Upper lobe of left lung (tissue), 6 donors: Measurements from ENCODE around the gene PON3. TPM values are rescaled to one million over a fixed set of nuclear protein-coding genes. Genes with fewer than 3 reads are reported as not detected.
A peak's percentile ranks its signal among the peaks of the same experiment; 100 is the strongest.

ENCODE experiments used
- ATAC-seq, 2 donors: fragments of 200-7000 bp; cut with Tn5 transposase; one replicate each; pipeline ENCODE4 v1.9.1; 2022; ENCODE audit warnings: mild to moderate bottlenecking in 2 of 2, moderate library complexity in 2 of 2; ENCODE audit not compliant: low FRiP score in 2 of 2
- DNase-seq, 2 donors: peaks; one replicate each; pipeline ENCODE4 v3.0.0-alpha.2; 2019 to 2020
- H3K27ac ChIP-seq, 4 donors: fragments of 200-600 bp; sonication (generic); one replicate each; pipeline ENCODE4 v1.5.1; 2016 to 2019
- H3K27me3 ChIP-seq, 4 donors: fragments of 200-600 bp; sonication (generic); one replicate each; pipeline ENCODE4 v1.5.1; 2017 to 2019
- H3K36me3 ChIP-seq, 4 donors: fragments of 200-600 bp; sonication (generic); one replicate each; pipeline ENCODE4 v1.5.1; 2016 to 2019
- H3K4me1 ChIP-seq, 4 donors: fragments of 200-600 bp; sonication (generic); one replicate each; pipeline ENCODE4 v1.5.1; 2018 to 2019
- H3K4me3 ChIP-seq, 4 donors: fragments of 200-600 bp; sonication (generic); one replicate each; pipeline ENCODE4 v1.5.1; 2017 to 2019; ENCODE audit warnings: mild to moderate bottlenecking in 2 of 4, moderate library complexity in 1 of 4
- H3K9me3 ChIP-seq, 4 donors: fragments of 200-600 bp; sonication (generic); one replicate each; pipeline ENCODE4 v1.5.1; 2018 to 2019
- EP300 ChIP-seq, 4 donors: sonication (generic); formaldehyde crosslinking; IDR thresholded peaks; one replicate each; pipeline ENCODE4 v1.5.1; 2017; ENCODE audit warnings: antibody characterized with exemption in 4 of 4, control low read depth in 2 of 4
- POLR2A ChIP-seq, 4 donors: fragments of 450-650 bp; IDR thresholded peaks; one replicate each; pipeline ENCODE4 v1.5.1; 2016 to 2017; ENCODE audit warnings: antibody characterized with exemption in 4 of 4, mild to moderate bottlenecking in 2 of 4
- POLR2AphosphoS5 ChIP-seq, 2 donors: sonication (generic); formaldehyde crosslinking; IDR thresholded peaks; one replicate each; pipeline ENCODE4 v1.5.1; 2017; ENCODE audit warnings: antibody characterized with exemption in 2 of 2
- WGBS, 2 donors: methylation state at CpG; one replicate each; pipeline ENCODE4 v1.1.5; 2017 to 2018; 5-methylcytosine and 5-hydroxymethylcytosine counted together
- total RNA-seq, 6 donors: library from RNA; depleted of rRNA in 4 of 6; stranded (reverse); fragments of >200 nt in 4 of 6; gene quantifications; one replicate each; pipeline versions ENCODE4 v1.1.0 to v1.2.1, GENCODE V29; 2016 to 2021
- TF ChIP-seq, protein P1 (sequence below), 6 experiments: fragments of 450-650 bp in 4 of 6; fragments of 200-600 bp in 2 of 6; sonication (generic) in 2 of 6; IDR thresholded peaks; one replicate each; pipeline ENCODE4 v1.5.1; 2016 to 2019; ENCODE audit warnings: antibody characterized with exemption in 6 of 6
- donor health status: DM: no; HTN: no; CAD: no; lungs with moderate emphysema.
- donor health status: DM: no; HTN: yes; CAD: no; lungs with severe emphysema.

The PON3 gene
- total RNA-seq: 10 to 100 TPM; 10.4 to 67.2 (median 23.2) TPM

DNA sequence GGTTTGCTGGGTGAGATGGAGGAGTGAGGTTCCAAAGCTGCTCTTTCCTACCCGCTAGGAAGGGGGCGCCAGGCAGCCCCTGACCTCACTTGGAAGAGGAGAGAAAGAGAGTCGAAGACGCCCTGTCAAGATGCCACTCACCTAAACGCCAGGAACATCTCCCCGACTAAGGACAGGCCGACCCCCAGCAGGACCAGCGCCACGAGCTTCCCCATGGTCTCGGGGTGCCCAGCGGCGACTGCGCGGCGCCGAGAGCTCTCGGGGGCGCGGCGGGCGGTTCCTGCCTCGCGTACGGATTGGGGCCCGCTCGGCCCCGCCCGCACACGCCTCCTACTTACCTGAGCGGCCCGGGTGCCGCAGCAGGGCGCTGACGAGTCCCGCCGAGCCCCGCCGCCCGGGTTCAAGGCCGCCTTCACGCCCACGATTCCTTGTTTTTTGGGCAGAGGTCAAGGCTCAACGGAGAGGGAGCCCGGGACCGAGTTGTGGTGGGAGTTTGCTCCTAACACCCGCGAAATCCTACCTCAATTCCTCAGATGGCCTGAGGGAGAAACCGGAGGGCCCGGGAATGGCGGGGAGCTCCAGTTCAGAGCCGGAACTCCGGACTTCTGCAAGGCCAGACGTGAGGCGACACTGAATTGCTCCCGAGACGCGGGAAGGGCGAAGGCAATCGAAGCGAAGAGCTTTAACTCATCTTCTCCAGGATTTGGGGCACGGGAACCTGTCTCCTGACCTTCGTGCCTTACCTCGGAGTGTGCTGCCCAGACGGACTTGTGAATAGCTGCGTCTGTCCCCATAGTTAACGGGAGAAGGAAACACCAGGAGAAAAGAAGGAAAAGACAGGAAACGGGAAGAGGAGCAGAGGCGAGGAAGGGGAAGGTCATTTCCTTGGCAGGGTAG, at the start of gene PON3:
Gene PON3 (minus strand): TSS at position 240 of the 897 bp plus-strand sequence. CDS start 25 bp downstream, at position 215.
- peak in 2 of 4 donors; percentile 51 to 86 for TF ChIP-seq POLR2A (IDR thresholded peaks at IDR 0.05)
- no peak for TF ChIP-seq EP300 (IDR thresholded peaks at IDR 0.05)
- TF ChIP-seq, protein P1, sequence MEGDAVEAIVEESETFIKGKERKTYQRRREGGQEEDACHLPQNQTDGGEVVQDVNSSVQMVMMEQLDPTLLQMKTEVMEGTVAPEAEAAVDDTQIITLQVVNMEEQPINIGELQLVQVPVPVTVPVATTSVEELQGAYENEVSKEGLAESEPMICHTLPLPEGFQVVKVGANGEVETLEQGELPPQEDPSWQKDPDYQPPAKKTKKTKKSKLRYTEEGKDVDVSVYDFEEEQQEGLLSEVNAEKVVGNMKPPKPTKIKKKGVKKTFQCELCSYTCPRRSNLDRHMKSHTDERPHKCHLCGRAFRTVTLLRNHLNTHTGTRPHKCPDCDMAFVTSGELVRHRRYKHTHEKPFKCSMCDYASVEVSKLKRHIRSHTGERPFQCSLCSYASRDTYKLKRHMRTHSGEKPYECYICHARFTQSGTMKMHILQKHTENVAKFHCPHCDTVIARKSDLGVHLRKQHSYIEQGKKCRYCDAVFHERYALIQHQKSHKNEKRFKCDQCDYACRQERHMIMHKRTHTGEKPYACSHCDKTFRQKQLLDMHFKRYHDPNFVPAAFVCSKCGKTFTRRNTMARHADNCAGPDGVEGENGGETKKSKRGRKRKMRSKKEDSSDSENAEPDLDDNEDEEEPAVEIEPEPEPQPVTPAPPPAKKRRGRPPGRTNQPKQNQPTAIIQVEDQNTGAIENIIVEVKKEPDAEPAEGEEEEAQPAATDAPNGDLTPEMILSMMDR (IDR thresholded peaks at IDR 0.05): peak in 4 of 6 experiments; percentile 9 to 50 (median 44)
- TF ChIP-seq POLR2AphosphoS5 (IDR thresholded peaks at IDR 0.05): peak in 1 of 2 donors; percentile 60
- 8 to 17% methylated on average over 13 to 63 of the region's 68 CpGs for WGBS, 2 donors
- no peaks in the 10 kb centered on the region for H3K27me3 ChIP-seq
- H3K27ac ChIP-seq: peak within 1 kb of the TSS; percentile 36 to 86 (median 76)
- H3K4me3 ChIP-seq: peak within 1 kb of the TSS; percentile 3 to 62 (median 55)
- peaks cover 0 to 11% (median 0%) of the 10 kb centered on the region in 4 donors for H3K4me1 ChIP-seq
- peak; percentile 69 to 92 for DNase-seq
- no peaks in the 10 kb centered on the region for H3K9me3 ChIP-seq
- ATAC-seq: peak; percentile 81 to 93
- H3K36me3 ChIP-seq: no peaks in the 10 kb centered on the region

DNA sequence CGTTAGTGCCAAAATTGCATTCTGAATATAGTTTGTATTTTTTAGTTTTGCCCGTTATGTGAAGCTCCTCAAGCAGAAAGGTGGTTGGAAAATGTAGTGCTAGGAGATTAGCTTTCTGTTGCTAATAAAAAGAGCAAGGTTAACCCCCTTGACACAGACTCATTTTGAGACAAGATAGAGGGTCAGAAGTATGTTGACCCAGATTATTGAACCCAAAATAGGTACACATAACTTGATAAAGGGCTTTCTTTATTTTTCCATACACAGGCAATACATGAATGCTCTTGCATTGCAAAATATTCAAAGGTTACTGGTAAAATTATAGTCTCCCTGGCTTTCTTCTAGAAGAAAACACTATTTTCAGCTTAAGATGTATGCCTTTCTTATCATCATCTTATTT, 48.6 kb upstream of the PON3 start:
- H3K36me3 ChIP-seq: no peaks in the 10 kb centered on the region
- WGBS, 2 donors: 75 to 87% methylated on average over 2 of the region's 2 CpGs
- ATAC-seq (no peak), DNase-seq (no peak)
- TF ChIP-seq POLR2A (IDR thresholded peaks at IDR 0.05): no peak
- TF ChIP-seq EP300 (IDR thresholded peaks at IDR 0.05): no peak
- TF ChIP-seq, protein P1 (IDR thresholded peaks at IDR 0.05): no peak
- TF ChIP-seq POLR2AphosphoS5 (IDR thresholded peaks at IDR 0.05): no peak
- no peaks in the 10 kb centered on the region for H3K9me3 ChIP-seq
- H3K4me3 ChIP-seq: no peak overlapping the region
- H3K27ac ChIP-seq: no peak overlapping the region
- H3K4me1 ChIP-seq: no peaks in the 10 kb centered on the region
- no peaks in the 10 kb centered on the region for H3K27me3 ChIP-seq

DNA sequence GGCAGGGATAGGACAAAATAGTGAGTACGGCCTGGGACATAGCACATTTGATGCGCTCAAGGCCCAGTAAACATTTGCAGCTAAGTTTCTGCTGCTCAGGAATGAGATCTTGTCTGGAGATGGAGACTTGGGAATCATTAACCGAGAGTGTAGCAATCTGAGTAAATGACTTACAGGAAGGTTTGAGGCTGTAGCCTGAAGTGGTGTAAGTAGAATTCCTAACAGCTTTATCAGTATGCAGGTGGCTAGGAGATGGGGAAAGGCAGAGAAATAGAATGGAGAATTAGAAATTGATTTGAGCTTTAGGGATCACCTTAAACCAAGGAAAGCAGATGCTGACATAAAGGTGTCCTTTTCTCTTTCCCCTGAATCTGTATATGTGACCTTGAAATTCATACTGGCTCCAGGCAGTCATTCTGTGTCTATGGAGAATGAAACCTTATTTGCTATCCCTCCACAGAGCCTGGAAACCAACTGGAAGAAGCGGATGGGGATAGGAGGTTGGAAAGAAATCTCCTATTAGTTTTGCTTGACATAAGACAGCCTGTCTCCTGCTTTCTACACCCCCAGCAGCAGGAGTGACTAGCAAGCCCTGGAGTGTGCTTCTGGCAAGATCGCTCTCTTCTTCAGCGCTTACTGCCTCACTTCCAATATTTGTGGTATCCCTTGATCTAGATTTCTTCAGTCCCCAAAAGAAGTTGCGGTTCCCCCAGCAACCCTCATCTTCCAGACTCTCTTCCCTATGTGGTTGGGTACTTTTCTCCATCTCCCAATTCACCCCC, 45.1 kb upstream of the PON3 start:
- H3K4me1 ChIP-seq: peaks cover 0 to 3% (median under 1%) of the 10 kb centered on the region in 4 donors
- H3K27me3 ChIP-seq: no peaks in the 10 kb centered on the region
- TF ChIP-seq, protein P1 (IDR thresholded peaks at IDR 0.05): no peak
- TF ChIP-seq EP300 (IDR thresholded peaks at IDR 0.05) (peak in 1 of 4 donors; percentile 84), POLR2AphosphoS5 (IDR thresholded peaks at IDR 0.05) (peak in 1 of 2 donors; percentile 27)
- DNase-seq: no peak
- peak overlapping the region in 3 of 4 donors; percentile 40 to 72 (median 64) for H3K27ac ChIP-seq
- H3K9me3 ChIP-seq: no peaks in the 10 kb centered on the region
- no peak overlapping the region for H3K4me3 ChIP-seq
- ATAC-seq: peak; percentile 48 to 88
- H3K36me3 ChIP-seq: no peaks in the 10 kb centered on the region
- 67 to 75% methylated on average over 7 of the region's 7 CpGs for WGBS, 2 donors

DNA sequence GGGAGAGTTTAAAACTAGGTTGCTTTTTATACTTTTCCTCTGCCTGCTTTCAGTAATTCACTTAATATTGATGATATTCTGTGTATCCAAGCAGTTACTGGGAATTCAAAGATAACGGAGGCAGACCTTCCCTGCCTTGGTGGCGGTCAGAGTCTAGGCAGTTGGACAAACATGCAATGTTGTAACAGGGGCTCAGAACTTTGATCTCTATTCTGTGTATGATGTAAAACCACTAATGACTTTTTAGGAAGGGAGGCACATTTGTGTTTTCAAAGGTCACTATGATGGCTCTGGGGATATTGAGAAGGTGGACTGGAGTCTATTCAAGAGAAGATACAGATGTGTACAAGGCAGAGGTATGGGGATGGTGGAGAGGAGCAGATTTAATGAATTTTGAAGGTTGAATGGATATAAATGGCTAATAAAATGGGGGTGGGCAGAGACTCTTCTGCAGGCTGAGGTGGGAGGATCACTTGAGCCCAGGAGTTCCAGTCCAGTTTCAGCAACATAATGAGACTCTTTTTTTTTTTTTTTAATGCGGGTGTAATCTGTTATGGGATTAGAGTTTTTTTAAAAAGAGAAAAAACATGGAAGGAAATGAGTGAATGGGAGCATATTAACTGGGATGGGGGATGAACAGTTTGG, 44.3 kb upstream of the PON3 start:
- Histone ChIP-seq H3K9me3 (no peaks in the 10 kb centered on the region), H3K27me3 (no peaks in the 10 kb centered on the region), H3K27ac (peak overlapping the region in 2 of 4 donors; percentile 18 to 64), H3K4me3 (no peak overlapping the region), H3K4me1 (peaks cover 0 to 8% (median 3%) of the 10 kb centered on the region in 4 donors), H3K36me3 (no peaks in the 10 kb centered on the region)
- ATAC-seq: no peak
- TF ChIP-seq POLR2A (IDR thresholded peaks at IDR 0.05): no peak
- no peak for TF ChIP-seq POLR2AphosphoS5 (IDR thresholded peaks at IDR 0.05)
- no peak for TF ChIP-seq EP300 (IDR thresholded peaks at IDR 0.05)
- TF ChIP-seq, protein P1 (IDR thresholded peaks at IDR 0.05): no peak
- no peak for DNase-seq
- WGBS, 2 donors: 70 to 90% methylated on average over 3 of the region's 3 CpGs
